DMS79 treated with DMSO at 0.1 percent for 48 hours (cell line): Measurements from ENCODE around the gene ARHGEF16.
A peak's percentile ranks its signal among the peaks of the same experiment; 100 is the strongest.

Experiments
- DNase-seq: peaks from one replicate; lab custom pipeline; 2025; lab: John Stamatoyannopoulos, UW

Gene ARHGEF16

DNA sequence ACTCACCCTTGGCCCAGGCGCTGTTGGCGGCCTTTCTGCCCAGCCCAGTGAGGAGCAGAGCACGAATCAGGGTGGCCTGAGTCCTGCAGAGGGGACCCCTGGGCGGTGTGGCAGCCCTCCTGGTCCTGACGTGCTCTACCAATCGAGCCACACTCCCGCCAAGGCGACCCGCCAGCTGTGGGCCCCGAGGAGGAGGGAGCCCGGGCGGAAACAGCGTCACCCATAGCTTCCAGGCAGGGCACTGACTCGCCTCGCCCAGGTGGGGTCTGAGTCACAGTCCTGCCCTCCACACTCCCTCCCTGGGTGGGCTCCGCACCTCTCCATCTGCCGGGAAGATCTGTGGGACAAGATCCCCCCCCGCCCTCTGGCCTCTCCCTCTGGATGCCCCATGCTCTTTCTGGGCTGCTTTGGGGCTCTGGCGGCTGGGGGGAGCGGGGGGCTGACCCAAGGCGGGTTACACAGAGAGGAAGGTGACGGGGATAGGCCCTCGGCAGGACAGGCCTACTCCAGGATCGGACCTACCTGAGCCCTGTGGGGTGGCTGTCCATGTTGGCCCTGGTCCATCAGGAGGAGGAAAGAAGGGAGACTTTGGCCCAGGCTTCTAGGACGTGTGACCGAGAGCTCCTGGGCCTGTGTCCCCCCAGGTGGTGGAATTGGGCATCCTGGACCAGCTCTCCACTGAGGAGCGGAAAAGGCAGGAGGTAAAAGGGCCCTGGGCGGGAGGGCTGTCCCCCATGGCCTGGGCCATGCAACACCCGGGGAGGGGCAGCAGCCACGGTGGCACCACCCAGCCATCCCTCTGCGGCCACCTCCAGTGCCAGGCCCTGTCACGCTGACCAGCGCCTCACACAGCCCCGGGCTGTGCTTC is 14.0 kb downstream of the ARHGEF16 start:
- DNase-seq: no peak

DNA sequence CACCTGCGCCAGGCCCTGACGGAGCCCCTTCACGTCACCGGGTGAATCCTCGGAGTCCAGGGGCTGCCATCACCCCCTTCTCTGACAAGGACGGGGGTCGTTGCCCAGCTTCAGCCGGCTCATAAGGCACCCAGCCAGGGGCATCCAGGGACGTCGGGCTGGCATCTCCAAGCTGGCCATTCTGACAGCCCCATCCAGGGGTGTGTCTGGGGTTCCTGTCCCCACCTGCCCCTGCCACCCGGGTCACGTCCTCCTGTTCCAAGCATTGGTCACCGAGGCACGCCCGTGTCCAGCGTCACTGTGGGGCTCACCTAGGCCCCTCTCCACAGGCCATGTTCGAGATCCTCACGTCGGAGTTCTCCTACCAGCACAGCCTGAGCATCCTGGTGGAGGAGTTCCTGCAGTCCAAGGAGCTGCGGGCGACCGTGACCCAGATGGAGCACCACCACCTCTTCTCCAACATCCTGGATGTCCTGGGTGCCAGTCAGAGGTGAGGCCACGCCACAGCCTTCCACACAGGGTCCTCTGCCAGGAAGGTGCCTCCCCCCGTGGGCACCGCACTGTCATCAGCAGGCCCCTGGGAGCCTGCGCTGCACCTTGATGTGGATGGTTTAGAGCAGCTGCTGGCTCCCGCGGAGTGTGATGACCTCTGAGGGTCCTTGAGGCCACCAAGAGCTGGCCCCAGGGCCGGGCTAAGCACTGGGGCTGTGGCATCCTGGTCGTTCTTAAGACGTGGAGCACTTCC is 14.8 kb downstream of the ARHGEF16 start:
- no peak for DNase-seq

DNA sequence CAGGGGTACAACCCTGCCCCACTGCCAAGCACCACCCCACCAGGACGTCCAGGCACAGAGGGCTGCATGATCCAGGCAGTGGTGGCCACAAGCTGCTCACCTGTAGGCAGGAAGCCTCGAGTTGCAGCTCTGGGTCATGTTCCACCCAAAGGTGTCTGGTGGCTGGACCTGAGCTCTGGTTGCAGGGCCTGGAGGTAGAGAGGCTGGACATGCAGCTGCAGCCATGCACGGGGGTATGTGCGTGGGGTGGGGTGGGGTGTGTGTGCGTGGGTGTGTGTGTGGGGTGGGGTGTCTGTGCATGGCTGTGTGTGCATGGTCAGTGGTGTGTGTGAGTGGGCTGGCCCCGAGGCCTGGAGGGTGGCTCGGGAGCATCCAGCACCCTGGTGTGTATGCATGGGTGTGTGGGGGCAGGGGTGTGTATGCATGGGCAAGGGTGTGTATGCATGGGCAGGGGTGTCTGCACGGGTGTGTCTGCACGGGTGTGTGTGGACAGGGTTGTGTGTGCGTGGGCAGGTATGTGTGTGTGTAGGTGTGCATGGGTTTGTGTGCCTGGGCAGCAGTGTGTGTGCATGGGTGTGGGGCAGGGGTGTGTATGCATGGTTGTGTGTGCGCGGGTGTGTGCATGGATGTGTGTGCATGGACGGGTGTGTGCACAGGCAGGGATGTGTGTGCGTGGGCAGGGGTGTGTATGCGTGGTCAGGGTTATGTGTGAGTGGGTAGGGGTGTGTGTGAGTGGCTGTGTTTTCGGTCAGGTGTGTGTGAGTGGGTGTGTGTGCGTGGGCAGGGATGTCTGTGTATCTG is 15.6 kb downstream of the ARHGEF16 start:
- no peak for DNase-seq

DNA sequence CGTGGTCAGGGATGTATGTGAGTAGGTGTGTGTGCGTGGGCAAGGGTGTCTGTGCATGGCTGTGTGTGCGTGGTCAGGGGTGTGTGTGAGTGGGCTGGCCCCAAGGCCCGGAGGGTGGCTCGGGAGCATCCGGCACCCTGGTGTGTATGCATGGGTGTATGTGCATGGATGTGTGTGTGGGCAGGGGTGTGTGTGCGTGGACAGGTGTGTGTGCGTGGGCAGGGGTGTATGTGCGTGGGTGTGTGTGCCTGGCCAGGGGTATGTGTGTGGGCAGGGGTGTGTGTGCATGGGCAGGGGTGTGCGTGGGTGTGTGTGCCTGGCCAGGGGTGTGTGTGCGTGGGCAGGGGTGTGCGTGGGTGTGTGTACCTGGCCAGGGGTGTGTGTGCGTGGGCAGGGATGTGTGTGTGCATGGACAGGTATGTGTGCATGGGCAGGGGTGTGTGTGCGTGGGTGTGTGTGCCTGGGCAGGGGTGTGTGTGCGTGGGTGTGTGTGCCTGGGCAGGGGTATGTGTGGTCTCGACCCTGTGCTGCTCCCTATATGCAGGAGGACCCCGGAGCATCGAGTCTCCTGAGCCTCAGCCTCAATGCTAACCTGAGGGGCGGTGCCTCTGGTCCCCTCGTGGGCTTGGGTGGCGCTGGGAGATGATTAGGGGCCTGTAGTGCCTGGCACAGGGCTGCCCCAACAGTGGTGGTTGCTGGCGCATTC is 16.3 kb downstream of the ARHGEF16 start:
- no peak for DNase-seq

DNA sequence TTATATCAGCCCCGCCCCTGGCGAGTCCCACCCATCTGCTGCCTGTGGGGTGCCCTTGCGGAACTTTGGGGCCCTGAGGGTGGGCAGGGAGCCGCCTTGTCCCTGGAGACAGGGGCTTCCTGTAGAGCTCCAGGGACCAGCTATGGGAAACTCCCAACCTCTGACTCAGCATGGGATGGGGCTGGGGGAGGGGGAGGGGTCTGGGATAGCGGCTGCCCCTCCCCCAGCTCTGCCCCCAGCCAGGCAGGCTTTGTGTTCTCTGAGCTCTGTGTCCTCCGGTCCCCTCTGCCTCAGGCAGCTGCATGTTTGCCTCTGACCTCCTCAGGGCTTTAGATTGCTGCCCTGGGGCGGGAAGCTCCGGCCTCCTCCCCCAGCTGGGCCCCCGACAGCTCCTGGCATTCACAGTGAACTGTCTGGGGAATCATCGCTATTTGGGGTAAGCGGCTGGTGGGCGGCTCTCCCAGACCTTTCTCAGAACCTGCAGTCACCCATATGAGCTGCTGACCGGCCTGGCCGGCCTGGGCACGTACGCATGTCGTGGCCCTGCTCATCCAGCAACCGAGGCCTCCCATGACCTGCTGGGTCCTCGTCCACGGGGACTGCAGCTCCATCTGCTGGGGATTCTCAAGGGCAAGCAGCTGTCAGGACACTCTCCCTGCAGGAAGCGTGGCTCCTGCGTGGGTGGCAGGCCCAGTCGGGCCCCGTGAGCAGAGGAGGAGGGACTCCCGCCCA is 17.1 kb downstream of the ARHGEF16 start:
- DNase-seq: no peak

DNA sequence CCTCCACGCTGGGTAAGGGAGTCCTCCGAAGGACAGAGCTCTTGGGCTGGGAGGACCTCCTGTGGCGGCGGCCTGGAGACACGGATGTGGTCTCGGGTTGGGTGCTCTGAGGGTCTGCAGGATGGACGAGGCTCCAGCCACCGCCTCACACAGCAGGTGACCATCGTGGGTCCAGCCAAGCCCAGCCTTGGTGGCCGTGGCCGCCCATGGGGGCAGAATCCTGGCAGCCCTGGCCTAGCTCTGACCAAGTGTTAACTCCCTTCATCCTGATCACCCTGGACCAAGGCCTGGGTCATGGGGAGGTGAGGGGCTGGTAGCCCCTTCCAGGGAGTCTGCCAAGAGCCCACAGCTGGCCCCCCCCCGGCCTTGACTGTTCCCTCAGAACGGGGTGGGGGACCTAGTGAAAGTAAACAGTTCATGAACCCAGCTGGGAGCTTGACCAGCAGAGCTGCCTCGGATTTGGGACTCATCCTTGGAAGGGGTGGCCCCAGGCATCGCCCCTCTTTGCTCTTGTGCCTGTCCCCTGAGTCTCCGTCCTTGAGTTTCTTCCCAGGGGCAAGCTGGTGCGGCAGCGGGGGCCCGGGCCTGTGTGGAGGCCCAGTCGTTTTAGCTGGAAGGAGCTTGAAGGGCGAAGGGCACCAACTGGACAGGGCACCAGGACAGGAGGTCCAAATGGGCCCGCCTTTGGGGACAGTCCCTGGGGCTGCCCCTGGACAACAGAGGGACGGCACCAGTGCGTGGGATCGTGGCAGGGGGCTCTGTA is 17.8 kb downstream of the ARHGEF16 start:
- DNase-seq: no peak

DNA sequence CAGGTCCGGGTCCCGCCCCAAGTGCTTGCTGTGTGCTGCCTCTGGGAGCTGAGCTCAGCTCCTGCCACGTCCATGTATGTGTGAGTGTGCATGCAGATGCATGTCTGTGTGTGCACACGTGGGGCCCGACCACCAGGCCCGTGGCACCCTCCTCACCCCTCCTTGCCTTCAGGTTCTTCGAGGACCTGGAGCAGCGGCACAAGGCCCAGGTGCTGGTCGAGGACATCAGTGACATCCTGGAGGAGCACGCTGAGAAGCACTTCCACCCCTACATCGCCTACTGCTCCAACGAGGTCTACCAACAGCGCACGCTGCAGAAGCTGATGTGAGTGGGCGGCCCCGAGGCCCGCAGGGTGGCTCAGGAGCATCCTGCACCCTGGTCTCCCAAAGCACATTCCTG is 18.4 kb downstream of the ARHGEF16 start:
- DNase-seq: no peak

DNA sequence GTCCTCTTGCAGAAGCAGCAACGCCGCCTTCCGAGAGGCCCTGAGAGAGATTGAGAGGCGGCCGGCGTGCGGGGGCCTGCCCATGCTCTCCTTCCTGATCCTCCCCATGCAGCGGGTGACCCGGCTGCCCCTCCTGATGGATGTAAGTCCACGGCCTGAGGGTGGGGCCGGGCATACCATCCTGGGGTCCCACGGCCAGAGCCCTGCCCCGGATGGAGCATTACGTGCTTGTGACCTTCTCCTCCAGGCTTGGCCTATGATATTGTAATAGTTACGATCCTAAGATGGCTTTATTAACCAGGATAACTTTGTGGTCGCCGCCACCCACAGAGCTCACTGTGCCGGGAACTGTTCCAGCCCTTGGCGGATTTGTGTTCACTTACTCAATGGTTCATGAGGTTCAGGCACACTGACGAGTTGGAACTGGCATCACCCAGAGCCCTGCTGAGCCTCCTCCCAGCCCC is 18.9 kb downstream of the ARHGEF16 start:
- peak; percentile 20 for DNase-seq

DNA sequence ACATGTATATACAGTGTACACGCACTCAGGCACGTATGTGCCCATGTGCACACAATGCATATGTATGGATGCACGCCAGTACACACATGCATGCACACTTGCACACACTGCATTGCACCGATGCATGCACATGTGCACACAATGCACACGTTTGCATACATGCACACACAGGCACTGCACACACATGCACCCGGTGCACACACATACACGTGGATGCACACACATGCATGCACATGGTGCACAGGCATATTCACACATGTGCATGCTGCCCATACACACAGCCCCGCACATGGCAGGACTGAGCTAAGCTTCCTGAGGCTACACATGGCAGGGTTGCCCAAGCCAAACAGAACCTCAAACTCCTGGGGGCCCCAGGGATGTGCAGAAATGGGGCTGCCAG is 19.6 kb downstream of the ARHGEF16 start:
- DNase-seq: no peak

DNA sequence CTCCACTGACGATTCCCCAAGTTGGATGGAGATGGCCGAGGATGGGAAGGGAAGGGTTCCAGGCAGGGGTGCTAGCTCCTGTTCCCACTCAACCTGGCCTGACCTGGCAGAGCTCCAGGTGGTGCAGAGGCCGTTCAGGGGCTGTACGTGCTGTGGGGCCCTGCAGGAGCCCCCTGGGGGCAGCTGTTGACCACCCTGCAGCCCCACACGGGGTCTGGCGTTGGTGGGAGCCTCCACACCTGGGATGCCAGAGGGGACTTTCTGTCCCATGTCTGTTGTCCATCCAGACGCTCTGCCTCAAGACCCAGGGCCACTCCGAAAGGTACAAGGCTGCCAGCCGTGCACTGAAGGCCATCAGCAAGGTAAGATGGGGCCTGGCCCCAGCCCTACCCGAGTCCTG is 20.0 kb downstream of the ARHGEF16 start:
- no peak for DNase-seq

DNA sequence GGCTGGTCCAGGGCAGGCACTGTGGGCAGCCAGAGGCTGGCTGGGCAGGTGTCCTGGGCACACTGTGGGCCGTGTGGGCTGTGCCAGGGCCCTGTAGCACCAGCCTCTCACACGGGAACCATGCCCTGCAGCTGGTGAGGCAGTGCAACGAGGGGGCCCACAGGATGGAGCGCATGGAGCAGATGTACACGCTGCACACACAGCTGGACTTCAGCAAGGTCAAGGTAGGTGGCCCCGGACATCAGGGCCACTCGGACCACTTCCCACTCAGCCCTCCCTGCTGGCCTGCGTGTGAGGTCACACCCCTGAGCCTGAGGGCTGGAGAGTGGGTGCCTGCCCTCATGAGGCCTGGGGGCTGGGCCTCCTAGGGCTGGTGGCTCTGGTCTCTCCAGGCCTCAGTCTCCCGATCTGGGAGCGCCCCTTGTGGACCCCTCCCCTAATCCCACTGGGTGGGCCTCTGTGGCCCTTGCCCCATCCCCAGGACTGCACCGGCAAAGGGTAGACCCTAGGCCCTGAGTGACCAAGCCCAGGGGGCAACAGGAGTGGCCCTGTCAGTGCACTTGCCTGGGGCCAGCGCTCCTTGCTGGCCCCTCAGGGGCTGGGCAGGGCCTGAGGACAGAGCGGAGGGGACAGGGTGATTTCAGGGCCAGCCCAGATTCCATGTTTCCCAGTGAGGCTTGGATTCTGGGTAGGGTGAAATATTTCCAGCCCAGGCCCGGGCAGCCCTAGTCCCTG is 21.5 kb downstream of the ARHGEF16 start:
- no peak for DNase-seq

DNA sequence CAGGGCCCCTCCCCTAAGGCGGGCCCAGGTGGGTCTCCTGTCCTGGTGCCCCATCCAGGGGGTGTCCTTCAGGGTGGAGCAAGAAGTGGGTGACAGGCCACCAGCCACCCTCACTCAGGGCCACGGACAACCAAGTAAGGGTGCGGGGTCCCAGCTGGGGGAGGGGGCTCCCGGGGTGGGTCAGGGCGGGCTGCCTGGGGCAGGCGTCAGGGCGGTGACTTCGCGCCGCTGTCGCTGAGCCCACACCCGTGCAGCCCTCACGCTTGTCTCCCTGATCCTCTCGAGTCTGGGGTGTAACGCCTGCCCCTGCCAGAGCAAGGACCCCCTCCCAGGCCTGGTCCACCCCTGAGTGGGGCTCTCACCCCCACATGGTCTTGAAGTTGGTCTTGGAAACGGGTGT is 22.2 kb downstream of the ARHGEF16 start:
- DNase-seq: no peak

DNA sequence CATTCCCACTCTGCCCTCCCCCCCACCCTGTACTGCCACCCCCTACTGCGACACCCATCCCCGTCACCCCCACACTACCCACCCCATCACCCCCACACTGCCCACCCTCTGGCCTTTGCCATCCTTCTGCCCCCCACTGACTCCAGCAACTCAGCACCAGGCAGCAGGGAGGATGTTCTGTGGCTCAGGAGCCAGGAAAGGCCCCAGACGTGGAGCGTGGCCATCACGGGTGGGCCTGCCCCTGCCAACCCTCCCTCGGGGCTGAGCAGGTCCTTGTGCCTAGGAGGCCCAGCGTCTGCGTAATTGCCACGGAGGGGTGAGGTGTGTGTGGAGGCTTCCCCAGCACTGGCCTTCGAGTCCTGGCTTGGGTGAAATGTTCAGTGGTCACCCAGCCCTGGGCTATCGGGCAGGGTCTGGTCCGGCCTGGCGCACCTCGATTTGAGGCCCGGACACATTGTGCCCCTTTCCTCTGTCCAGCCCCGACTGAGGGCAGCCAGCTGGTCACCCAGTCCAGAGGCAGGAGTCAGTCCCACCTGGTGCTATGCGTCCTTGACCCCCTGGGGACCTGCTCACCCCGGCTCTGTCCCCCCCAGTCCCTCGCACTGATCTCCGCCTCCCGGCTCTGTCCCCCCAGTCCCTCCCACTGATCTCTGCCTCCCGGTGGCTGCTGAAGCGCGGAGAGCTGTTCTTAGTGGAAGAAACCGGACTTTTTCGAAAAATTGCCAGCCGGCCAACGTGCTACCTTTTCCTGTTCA is 23.0 kb downstream of the ARHGEF16 start:
- no peak for DNase-seq

DNA sequence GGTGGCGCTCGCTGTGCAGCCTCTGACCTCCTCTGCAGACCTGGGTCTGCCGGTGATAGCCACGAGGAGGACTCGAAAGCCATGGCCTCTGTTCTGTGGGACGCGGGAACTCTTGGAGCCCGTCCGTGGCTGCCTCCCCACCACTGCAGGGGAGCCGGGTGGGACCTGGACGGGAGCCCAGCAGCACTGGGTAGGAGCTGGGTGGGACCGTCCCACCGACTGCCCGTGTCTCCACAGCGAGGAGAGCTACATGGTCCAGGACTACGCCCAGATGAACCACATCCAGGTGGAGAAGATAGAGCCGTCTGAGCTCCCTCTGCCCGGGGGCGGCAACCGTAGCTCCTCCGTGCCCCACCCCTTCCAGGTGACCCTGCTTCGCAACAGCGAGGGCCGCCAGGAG is 23.7 kb downstream of the ARHGEF16 start:
- DNase-seq: no peak

DNA sequence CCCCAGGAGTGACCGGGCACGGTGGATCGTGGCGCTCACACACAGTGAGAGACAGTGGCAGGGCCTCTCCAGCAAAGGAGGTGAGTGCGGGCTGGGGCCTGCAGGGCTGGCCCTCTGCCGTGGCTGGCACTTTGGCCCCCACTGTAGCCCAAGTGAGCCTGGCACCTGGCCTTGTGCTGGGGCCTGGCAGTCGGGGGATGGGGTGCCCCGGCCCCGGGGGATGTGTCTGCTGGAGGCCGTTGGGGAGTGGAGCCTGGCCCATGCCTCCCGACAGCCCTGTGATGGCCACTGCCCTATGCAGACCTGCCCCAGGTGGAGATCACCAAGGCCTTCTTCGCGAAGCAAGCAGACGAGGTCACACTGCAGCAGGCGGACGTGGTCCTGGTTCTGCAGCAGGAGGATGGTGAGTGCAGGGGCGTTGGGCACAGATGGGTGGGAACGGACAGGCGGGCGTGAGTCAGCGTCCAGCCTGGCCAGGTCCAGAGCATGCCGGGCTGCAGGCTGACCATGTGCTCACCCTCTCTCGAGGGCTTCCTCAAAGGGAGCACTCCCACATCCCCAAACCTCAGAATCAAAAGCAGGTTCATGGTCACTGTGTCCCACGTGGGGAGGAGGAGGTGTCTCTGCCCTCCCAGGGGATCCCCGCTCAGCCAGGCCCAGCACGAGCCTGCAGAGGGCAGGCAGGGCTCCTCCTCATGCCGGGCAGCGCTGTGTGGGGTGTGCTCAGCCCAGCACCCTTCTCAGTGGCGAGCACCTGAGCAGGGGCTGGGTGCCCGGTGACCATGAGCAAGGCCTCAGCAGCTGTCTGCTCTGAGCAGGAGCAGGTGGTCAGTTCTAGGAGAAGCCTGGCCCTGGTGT is 25.3 kb downstream of the ARHGEF16 start:
- no peak for DNase-seq

DNA sequence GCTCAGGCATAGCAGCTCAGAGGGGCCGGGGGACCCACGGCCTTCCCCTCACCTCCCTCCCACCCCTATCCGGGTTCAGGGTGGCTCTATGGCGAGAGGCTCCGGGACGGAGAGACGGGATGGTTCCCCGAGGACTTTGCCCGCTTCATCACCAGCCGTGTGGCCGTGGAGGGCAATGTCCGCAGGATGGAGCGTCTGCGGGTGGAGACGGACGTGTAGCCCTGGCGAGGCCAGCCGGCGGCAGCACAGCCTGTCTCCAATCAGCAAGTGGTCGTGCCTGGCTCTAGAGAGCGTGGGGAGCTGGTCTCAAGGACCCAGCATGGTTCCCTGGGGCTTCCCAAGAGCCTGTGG is 25.9 kb downstream of the ARHGEF16 start:
- no peak for DNase-seq

DNA sequence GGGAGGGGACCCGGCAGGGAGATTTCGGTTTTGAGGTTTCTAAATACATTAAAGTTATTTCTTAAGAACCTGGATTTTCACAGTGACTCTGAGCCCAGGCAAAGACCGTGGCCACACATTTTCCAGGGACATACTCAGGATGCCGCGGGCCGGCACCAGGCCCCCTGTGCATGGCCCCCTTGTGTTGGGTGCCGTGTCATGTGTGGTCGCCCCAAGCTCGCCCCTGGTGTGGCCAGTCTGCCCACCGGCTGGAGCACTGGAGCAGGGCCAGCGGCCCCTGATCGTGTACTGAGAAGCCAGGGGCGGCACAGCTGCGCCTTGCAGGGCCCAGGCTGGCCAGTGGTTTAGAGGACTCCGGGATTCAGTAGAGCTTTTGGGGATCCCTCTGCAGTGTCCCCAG is 26.6 kb downstream of the ARHGEF16 start:
- no peak for DNase-seq

DNA sequence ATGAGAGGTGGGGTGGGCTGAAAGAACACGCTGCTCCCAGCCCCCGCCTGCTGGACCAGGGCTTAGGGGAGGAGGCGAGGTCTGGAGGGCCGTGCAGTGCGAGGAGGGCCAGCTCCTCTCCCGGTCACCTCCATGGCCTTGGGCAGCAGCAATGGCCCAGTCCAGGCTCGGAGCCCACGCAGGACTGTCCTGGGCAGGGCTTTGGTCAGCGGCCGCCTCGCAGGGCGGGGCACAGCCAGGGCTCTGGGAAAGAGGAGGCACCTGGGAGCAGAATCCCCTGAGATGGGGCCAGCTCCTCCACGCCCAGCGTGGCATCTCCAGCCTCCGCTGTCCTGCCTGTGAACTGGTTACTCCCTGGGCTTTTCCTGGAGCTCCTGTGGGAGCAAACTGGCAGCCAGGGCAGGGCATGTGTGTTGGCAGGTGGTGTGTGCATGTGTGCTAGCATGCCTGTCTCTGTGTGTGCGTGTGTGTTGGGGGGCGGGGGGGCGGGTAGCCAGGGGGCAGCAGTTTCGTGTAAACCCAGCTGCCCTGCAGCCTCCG is 27.4 kb downstream of the ARHGEF16 start:
- DNase-seq: no peak
